NCI-H2171 treated with DMSO at 0.1 percent for 48 hours (cell line): ENCODE data around the gene STAU1.
"Not testable (repeated sequence)": the region's sequence is repeated elsewhere in the genome, so short reads cannot be mapped to it uniquely, and the experiment has no call there.

Experiments used
- DNase-seq: peaks from one replicate; lab custom pipeline; 2025; lab: John Stamatoyannopoulos, UW

The STAU1 gene

GRCh38 chr20:49165611-49166010 lies 22.5 kb downstream of the STAU1 start:
- DNase-seq, result no peak

- DNase-seq, result no peak
Measured at GRCh38 chr20:49163696-49164095, 24.4 kb downstream of the STAU1 start.

GRCh38 chr20:49161428-49162152 lies 26.5 kb downstream of the STAU1 start:
- no peak for DNase-seq

- DNase-seq, result no peak
Measured at GRCh38 chr20:49160057-49160929, 27.8 kb downstream of the STAU1 start.

GRCh38 chr20:49157146-49157545 lies 31.0 kb downstream of the STAU1 start:
- no peak for DNase-seq

GRCh38 chr20:49156481-49156880 lies 31.7 kb downstream of the STAU1 start:
- no peak for DNase-seq

GRCh38 chr20:49151436-49151835 lies 36.7 kb downstream of the STAU1 start:
- DNase-seq, result no peak

GRCh38 chr20:49149281-49150045 lies 38.7 kb downstream of the STAU1 start:
- DNase-seq, result no peak

GRCh38 chr20:49148601-49149000 lies 39.5 kb downstream of the STAU1 start:
- DNase-seq, result no peak

GRCh38 chr20:49147296-49147695 lies 40.8 kb downstream of the STAU1 start:
- DNase-seq, result no peak

GRCh38 chr20:49146442-49147225 lies 41.5 kb downstream of the STAU1 start:
- no peak for DNase-seq

GRCh38 chr20:49140834-49141233 lies 47.3 kb downstream of the STAU1 start:
- peak; percentile 79 for DNase-seq

- no peak for DNase-seq
Measured at GRCh38 chr20:49140411-49140810, 47.7 kb downstream of the STAU1 start.

GRCh38 chr20:49138431-49138830 lies 49.7 kb downstream of the STAU1 start:
- DNase-seq, result no peak

GRCh38 chr20:49136817-49137571 lies 51.1 kb downstream of the STAU1 start:
- DNase-seq, result no peak

- not testable (repeated sequence) for DNase-seq
Measured at GRCh38 chr20:49134797-49135196, 53.3 kb downstream of the STAU1 start.

- no peak for DNase-seq
Measured at GRCh38 chr20:49133571-49133970, 54.6 kb downstream of the STAU1 start.

- peak; percentile 62 for DNase-seq
Measured at GRCh38 chr20:49132995-49133478, 55.1 kb downstream of the STAU1 start.

GRCh38 chr20:49123982-49124381 lies 64.2 kb downstream of the STAU1 start:
- DNase-seq, result no peak

GRCh38 chr20:49122920-49123319 lies 65.2 kb downstream of the STAU1 start:
- no peak for DNase-seq

GRCh38 chr20:49119988-49120387 lies 68.1 kb downstream of the STAU1 start:
- DNase-seq, result no peak
